Mucosa of descending colon (tissue), 3 donors: ENCODE results near the gene SNRPA. TPM values are rescaled to one million over a fixed set of nuclear protein-coding genes. Genes with fewer than 3 reads are reported as not detected.

Source experiments
- ATAC-seq: fragments of 200-7000 bp; cut with Tn5 transposase; one replicate; pipeline ENCODE4 v1.9.1; 2020; ENCODE audit warnings: mild to moderate bottlenecking, moderate library complexity
- DNase-seq, 3 donors: peaks; one replicate each; pipeline ENCODE4 v3.0.0-alpha.2; 2020
- H3K36me3 ChIP-seq: fragments of 200-600 bp; one replicate; pipeline ENCODE4 v1.8.0; 2021; ENCODE audit warnings: low read depth, mild to moderate bottlenecking
- H3K4me1 ChIP-seq: fragments of 200-600 bp; one replicate; pipeline ENCODE4 v1.8.0; 2021; ENCODE audit warnings: low read depth, mild to moderate bottlenecking
- H3K4me3 ChIP-seq: fragments of 200-600 bp; one replicate; pipeline ENCODE4 v1.8.0; 2021; ENCODE audit warnings: mild to moderate bottlenecking
- H3K9me3 ChIP-seq: fragments of 200-600 bp; one replicate; pipeline ENCODE4 v1.8.0; 2021; ENCODE audit warnings: mild to moderate bottlenecking
- CTCF ChIP-seq: fragments of 200-600 bp; IDR thresholded peaks from one replicate; pipeline ENCODE4 v1.8.0; 2022; ENCODE audit warnings: antibody characterized with exemption, mild to moderate bottlenecking
- intact Hi-C, 2 donors: fragments of 100-400 bp; cut with DNase I in 1 of 2; cut with micrococcal nuclease in 1 of 2; formaldehyde crosslinking; loops; one replicate each; pipeline versions ENCODE4 v1.11.0 to v1.11.1; 2022; cut with DNase I, micrococcal nuclease
- total RNA-seq, 3 donors: library from RNA; stranded (reverse); fragmentation: NEBNext Ultra II Directional in 2 of 3; extraction: Animal tissue kit (Norgen Biotek cat#: 25700) in 2 of 3; gene quantifications; one replicate each; pipeline versions ENCODE4 v1.2.1 to v1.2.4, GENCODE V29; 2021 to 2023
- donor health status: DM: no; HTN: no; CAD: no; lungs with moderate emphysema.
- donor health status: DM: no; HTN: no; CAD: no.
- donor health status: DM: no; HTN: yes; CAD: no.

SNRPA gene
- total RNA-seq, 3 donors from 2014 or later: 54.0 to 81.7 (median 59.9) TPM

- H3K4me1 ChIP-seq: no peaks in the 10 kb centered on the region
- no peaks in the 10 kb centered on the region for H3K36me3 ChIP-seq
- DNase-seq (no peak), ATAC-seq (no peak)
- intact Hi-C loops: loop anchor here in 1 of 2 donors (10.0 kb wide), 1 partner anchor 148 kb away; no protein-coding TSS in a partner anchor
- no peak overlapping the region for H3K4me3 ChIP-seq
- H3K9me3 ChIP-seq: no peaks in the 10 kb centered on the region
- no peak for TF ChIP-seq CTCF
Observed at GRCh38 chr19:40813182-40813581, 62.2 kb downstream of the SNRPA start.

Other genes starting within 250 kb of the SNRPA start
- gene SHKBP1, start 174.3 kb upstream of the SNRPA start, total RNA-seq: 10 to 100 TPM; 58.1 to 70.6 (median 62.2) TPM
- gene LTBP4, start 149.8 kb upstream of the SNRPA start, total RNA-seq: 100 to 1,000 TPM; 141 to 244 (median 160) TPM
- gene NUMBL, start 60.6 kb upstream of the SNRPA start, total RNA-seq: 10 to 100 TPM; 10.2 to 39.7 (median 16.9) TPM
- 10 to 100 TPM; 29.9 to 49.2 (median 39.3) TPM for gene COQ8B, start 34.3 kb upstream of the SNRPA start, total RNA-seq
- gene ITPKC, start 34.1 kb upstream of the SNRPA start, total RNA-seq: 10 to 100 TPM; 22.1 to 26.1 (median 23.2) TPM
- 10 to 100 TPM; 10.9 to 16.7 (median 13.8) TPM for gene ACTMAP, start 726 bp upstream of the SNRPA start, total RNA-seq
- 1 to 10 TPM; 1.4 to 8.6 (median 2.5) TPM for gene MIA, start 24.3 kb downstream of the SNRPA start, total RNA-seq
- gene RAB4B, start 27.0 kb downstream of the SNRPA start, total RNA-seq: 10 to 100 TPM; 46.9 to 68.1 (median 61.0) TPM
- gene EGLN2, start 48.0 kb downstream of the SNRPA start, total RNA-seq: 100 to 1,000 TPM in 1 of 3 donors, 10 to 100 TPM in 2; 84.5 to 126 (median 93.2) TPM
- gene CYP2A6, start 99.2 kb downstream of the SNRPA start, total RNA-seq: under 1 TPM in 1 of 3 donors, not detected in 2; 0.61 TPM
- gene CYP2A7, start 131.0 kb downstream of the SNRPA start, total RNA-seq: not detected
- 10 to 100 TPM in 1 of 3 donors, 1 to 10 TPM in 2; 3.7 to 11.4 (median 6.0) TPM for gene CYP2B6, start 240.1 kb downstream of the SNRPA start, total RNA-seq